Measurements from ENCODE around the gene SLC38A9. TPM values are rescaled to one million over a fixed set of nuclear protein-coding genes. Genes with fewer than 3 reads are reported as not detected.

Gene SLC38A9
- polyA plus RNA-seq, 1 donor (not counting 4 experiments of a cell fraction or from before 2014, with no cell fraction given), result 43.3 TPM

DNA sequence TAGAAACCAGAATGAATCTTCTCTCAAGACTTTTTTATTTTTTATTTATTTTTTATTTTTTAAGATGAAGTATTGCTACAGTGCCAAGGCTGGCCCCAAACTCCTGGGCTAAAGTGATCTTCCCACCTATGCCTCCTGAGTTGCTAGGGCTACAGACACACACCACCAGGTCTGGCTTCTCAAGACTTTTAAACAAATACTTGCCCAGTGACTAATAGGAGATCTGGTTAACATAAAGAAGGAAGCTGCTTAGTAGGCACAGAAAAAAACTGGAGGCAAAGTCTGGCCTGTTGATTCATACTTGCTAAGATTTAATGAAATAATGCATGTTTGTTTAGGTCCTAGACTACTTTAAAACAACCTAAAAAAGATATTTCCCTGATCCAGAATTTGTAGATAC lies 43.8 kb downstream of the SLC38A9 start:
- no peaks in the 10 kb centered on the region for H3K9me1 ChIP-seq (ENCODE audit: control insufficient read depth, extremely low read depth, insufficient read depth, low read length)
- H3K36me3 ChIP-seq (ENCODE audit: control insufficient read depth in 2 of 2, extremely low read depth in 1 of 2, insufficient read depth in 2 of 2, low read length in 2 of 2), result peaks cover 0 to 3% of the 10 kb centered on the region in 2 experiments
- peak; percentile 87 for FAIRE-seq
- no peak overlapping the region for H3K4me2 ChIP-seq (ENCODE audit: control insufficient read depth, extremely low read depth, insufficient read depth, low read depth, low read length)
- peak; percentile 48 for DNase-seq (ENCODE audit: low read depth, low spot score)
- H3K4me3 ChIP-seq (ENCODE audit: control insufficient read depth in 2 of 3, extremely low read depth in 1 of 3, insufficient read depth in 2 of 3, low read depth in 1 of 3, low read length in 3 of 3), result no peak overlapping the region
- TF ChIP-seq, protein P1, sequence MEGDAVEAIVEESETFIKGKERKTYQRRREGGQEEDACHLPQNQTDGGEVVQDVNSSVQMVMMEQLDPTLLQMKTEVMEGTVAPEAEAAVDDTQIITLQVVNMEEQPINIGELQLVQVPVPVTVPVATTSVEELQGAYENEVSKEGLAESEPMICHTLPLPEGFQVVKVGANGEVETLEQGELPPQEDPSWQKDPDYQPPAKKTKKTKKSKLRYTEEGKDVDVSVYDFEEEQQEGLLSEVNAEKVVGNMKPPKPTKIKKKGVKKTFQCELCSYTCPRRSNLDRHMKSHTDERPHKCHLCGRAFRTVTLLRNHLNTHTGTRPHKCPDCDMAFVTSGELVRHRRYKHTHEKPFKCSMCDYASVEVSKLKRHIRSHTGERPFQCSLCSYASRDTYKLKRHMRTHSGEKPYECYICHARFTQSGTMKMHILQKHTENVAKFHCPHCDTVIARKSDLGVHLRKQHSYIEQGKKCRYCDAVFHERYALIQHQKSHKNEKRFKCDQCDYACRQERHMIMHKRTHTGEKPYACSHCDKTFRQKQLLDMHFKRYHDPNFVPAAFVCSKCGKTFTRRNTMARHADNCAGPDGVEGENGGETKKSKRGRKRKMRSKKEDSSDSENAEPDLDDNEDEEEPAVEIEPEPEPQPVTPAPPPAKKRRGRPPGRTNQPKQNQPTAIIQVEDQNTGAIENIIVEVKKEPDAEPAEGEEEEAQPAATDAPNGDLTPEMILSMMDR (optimal IDR thresholded peaks at IDR 0.05 in 1 of 3, IDR thresholded peaks at IDR 0.05 in 1 of 3, conservative IDR thresholded peaks at IDR 0.05 in 1 of 3; ENCODE audit: extremely low read depth in 1 of 3, insufficient read depth in 2 of 3, low read length in 3 of 3), result no peak
- no peak for TF ChIP-seq EZH2 (IDR thresholded peaks at IDR 0.05; ENCODE audit: low read length)
- H3K27me3 ChIP-seq (ENCODE audit: control insufficient read depth, extremely low read depth, insufficient read depth, low read length), result no peaks in the 10 kb centered on the region
- H3K4me1 ChIP-seq (ENCODE audit: control insufficient read depth, extremely low read depth, insufficient read depth, low read length), result peaks cover 10% of the 10 kb centered on the region
- no peak overlapping the region for H3K9ac ChIP-seq (ENCODE audit: control insufficient read depth, extremely low read depth, insufficient read depth, low read length)
- no peaks in the 10 kb centered on the region for H3K9me3 ChIP-seq (ENCODE audit: control insufficient read depth, low read depth, low read length)
- no peaks in the 10 kb centered on the region for H3K79me2 ChIP-seq (ENCODE audit: control insufficient read depth, insufficient read depth, low read length)
- H4K20me1 ChIP-seq (ENCODE audit: control insufficient read depth, extremely low read depth, insufficient read depth, low read length), result no peaks in the 10 kb centered on the region
- H2AFZ ChIP-seq (ENCODE audit: control insufficient read depth, low read length), result no peak overlapping the region
- peak overlapping the region; percentile 12 for H3K27ac ChIP-seq (ENCODE audit: control insufficient read depth, insufficient read depth, low read length)
- dilution Hi-C loops (cut with MboI; ENCODE audit: extremely low pct_ligation_motif_present, low sequenced_read_pairs), result no loop called here

DNA sequence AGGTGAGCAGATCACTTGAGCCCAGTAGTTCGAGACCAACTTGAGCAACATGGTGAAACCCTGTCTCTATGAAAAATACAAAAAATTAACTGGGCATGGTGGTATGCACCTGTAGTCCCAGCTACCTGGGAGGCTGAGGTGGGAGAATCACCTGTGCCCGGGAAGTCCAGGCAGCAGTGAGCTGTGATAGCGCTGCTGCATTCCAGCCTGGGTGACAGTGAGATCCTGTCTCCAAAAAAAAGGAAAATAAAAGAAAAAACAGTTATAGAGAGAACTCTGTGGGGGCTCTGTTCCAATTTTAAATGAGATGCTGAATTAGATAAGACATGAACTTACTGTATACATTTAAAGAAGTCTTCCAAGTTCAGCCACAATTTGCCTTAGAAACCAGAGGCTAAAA lies 44.2 kb downstream of the SLC38A9 start:
- H3K9me3 ChIP-seq (ENCODE audit: control insufficient read depth, low read depth, low read length), result no peaks in the 10 kb centered on the region
- no peaks in the 10 kb centered on the region for H3K9me1 ChIP-seq (ENCODE audit: control insufficient read depth, extremely low read depth, insufficient read depth, low read length)
- no peak overlapping the region for H2AFZ ChIP-seq (ENCODE audit: control insufficient read depth, low read length)
- FAIRE-seq, result no peak
- no peaks in the 10 kb centered on the region for H3K27me3 ChIP-seq (ENCODE audit: control insufficient read depth, extremely low read depth, insufficient read depth, low read length)
- dilution Hi-C loops (cut with MboI; ENCODE audit: extremely low pct_ligation_motif_present, low sequenced_read_pairs), result no loop called here
- no peaks in the 10 kb centered on the region for H3K79me2 ChIP-seq (ENCODE audit: control insufficient read depth, insufficient read depth, low read length)
- H3K4me2 ChIP-seq (ENCODE audit: control insufficient read depth, extremely low read depth, insufficient read depth, low read depth, low read length), result no peak overlapping the region
- TF ChIP-seq EZH2 (IDR thresholded peaks at IDR 0.05; ENCODE audit: low read length), result no peak
- TF ChIP-seq, protein P1 (optimal IDR thresholded peaks at IDR 0.05 in 1 of 3, IDR thresholded peaks at IDR 0.05 in 1 of 3, conservative IDR thresholded peaks at IDR 0.05 in 1 of 3; ENCODE audit: extremely low read depth in 1 of 3, insufficient read depth in 2 of 3, low read length in 3 of 3), result no peak
- H3K36me3 ChIP-seq (ENCODE audit: control insufficient read depth in 2 of 2, extremely low read depth in 1 of 2, insufficient read depth in 2 of 2, low read length in 2 of 2), result peaks cover 0 to 3% of the 10 kb centered on the region in 2 experiments
- H3K27ac ChIP-seq (ENCODE audit: control insufficient read depth, insufficient read depth, low read length), result peak overlapping the region; percentile 12
- H3K4me1 ChIP-seq (ENCODE audit: control insufficient read depth, extremely low read depth, insufficient read depth, low read length), result peaks cover 10% of the 10 kb centered on the region
- H3K9ac ChIP-seq (ENCODE audit: control insufficient read depth, extremely low read depth, insufficient read depth, low read length), result no peak overlapping the region
- DNase-seq (ENCODE audit: low read depth, low spot score), result no peak
- no peak overlapping the region for H3K4me3 ChIP-seq (ENCODE audit: control insufficient read depth in 2 of 3, extremely low read depth in 1 of 3, insufficient read depth in 2 of 3, low read depth in 1 of 3, low read length in 3 of 3)
- no peaks in the 10 kb centered on the region for H4K20me1 ChIP-seq (ENCODE audit: control insufficient read depth, extremely low read depth, insufficient read depth, low read length)

Measured in keratinocyte (primary cell).